ENCODE data around the gene COX8A. TPM values are rescaled to one million over a fixed set of nuclear protein-coding genes. Genes with fewer than 3 reads are reported as not detected.
A peak's percentile ranks its signal among the peaks of the same experiment; 100 is the strongest.

COX8A gene
- total and polyA plus RNA-seq, 4 donors = 149 to 779 (median 514) TPM

GRCh38 chr11:64017945-64018224 lies 43.5 kb downstream of the COX8A start:
- H3K27me3 ChIP-seq (ENCODE audit: control insufficient read depth in 3 of 3, insufficient read depth in 3 of 3, low read length in 2 of 3) = no peaks in the 10 kb centered on the region
- H3K9me3 ChIP-seq (ENCODE audit: control insufficient read depth in 4 of 4, insufficient read depth in 3 of 4, low read length in 3 of 4) = no peaks in the 10 kb centered on the region
- peaks cover 0 to 15% (median 0%) of the 10 kb centered on the region in 5 donors for H3K4me1 ChIP-seq (ENCODE audit: control insufficient read depth in 5 of 5, insufficient read depth in 5 of 5, low read length in 5 of 5)
- WGBS, 2 donors = 87% methylated on average over 7 of the region's 7 CpGs
- TF ChIP-seq CTCF (IDR thresholded peaks at IDR 0.05; ENCODE audit: control extremely low read depth, extremely low read depth) = no peak
- H3K9ac ChIP-seq (ENCODE audit: insufficient read depth in 1 of 2, low read length in 2 of 2) = no peak overlapping the region
- ATAC-seq (ENCODE audit: insufficient read depth, low FRiP score) (peak; percentile 27), DNase-seq (no peak)
- H3K36me3 ChIP-seq (ENCODE audit: control insufficient read depth in 4 of 4, insufficient read depth in 4 of 4, low read length in 4 of 4) = no peaks in the 10 kb centered on the region
- no peak overlapping the region for H3K27ac ChIP-seq (ENCODE audit: low read depth in 1 of 2, low read length in 1 of 2)
- H3K4me3 ChIP-seq = no peak overlapping the region

- Histone ChIP-seq H3K36me3 (ENCODE audit: control insufficient read depth in 4 of 4, insufficient read depth in 4 of 4, low read length in 4 of 4) (no peaks in the 10 kb centered on the region), H3K27ac (ENCODE audit: low read depth in 1 of 2, low read length in 1 of 2) (no peak overlapping the region), H3K4me3 (no peak overlapping the region), H3K9me3 (ENCODE audit: control insufficient read depth in 4 of 4, insufficient read depth in 3 of 4, low read length in 3 of 4) (no peaks in the 10 kb centered on the region), H3K4me1 (ENCODE audit: control insufficient read depth in 5 of 5, insufficient read depth in 5 of 5, low read length in 5 of 5) (peaks cover 0 to 15% (median 0%) of the 10 kb centered on the region in 5 donors), H3K27me3 (ENCODE audit: control insufficient read depth in 3 of 3, insufficient read depth in 3 of 3, low read length in 2 of 3) (no peaks in the 10 kb centered on the region), H3K9ac (ENCODE audit: insufficient read depth in 1 of 2, low read length in 2 of 2) (no peak overlapping the region)
- 74 to 85% methylated on average over 7 to 8 of the region's 8 CpGs for WGBS, 2 donors
- ATAC-seq (ENCODE audit: insufficient read depth, low FRiP score) (no peak), DNase-seq (no peak)
- no peak for TF ChIP-seq CTCF (IDR thresholded peaks at IDR 0.05; ENCODE audit: control extremely low read depth, extremely low read depth)
Measured at GRCh38 chr11:64018310-64018709, 43.9 kb downstream of the COX8A start.

GRCh38 chr11:64019106-64020037 lies 45.0 kb downstream of the COX8A start:
- no peak overlapping the region for H3K9ac ChIP-seq (ENCODE audit: insufficient read depth in 1 of 2, low read length in 2 of 2)
- no peaks in the 10 kb centered on the region for H3K9me3 ChIP-seq (ENCODE audit: control insufficient read depth in 4 of 4, insufficient read depth in 3 of 4, low read length in 3 of 4)
- no peak for TF ChIP-seq CTCF (IDR thresholded peaks at IDR 0.05; ENCODE audit: control extremely low read depth, extremely low read depth)
- H3K36me3 ChIP-seq (ENCODE audit: control insufficient read depth in 4 of 4, insufficient read depth in 4 of 4, low read length in 4 of 4) = no peaks in the 10 kb centered on the region
- peaks cover 0 to 15% (median 0%) of the 10 kb centered on the region in 5 donors for H3K4me1 ChIP-seq (ENCODE audit: control insufficient read depth in 5 of 5, insufficient read depth in 5 of 5, low read length in 5 of 5)
- no peak overlapping the region for H3K27ac ChIP-seq (ENCODE audit: low read depth in 1 of 2, low read length in 1 of 2)
- no peak for ATAC-seq (ENCODE audit: insufficient read depth, low FRiP score)
- WGBS, 2 donors = 77 to 87% methylated on average over 27 of the region's 27 CpGs
- no peak overlapping the region for H3K4me3 ChIP-seq
- H3K27me3 ChIP-seq (ENCODE audit: control insufficient read depth in 3 of 3, insufficient read depth in 3 of 3, low read length in 2 of 3) = no peaks in the 10 kb centered on the region
- no peak for DNase-seq

Data from lung (tissue), 12 donors.